SU-DHL-6 (cell line): ENCODE measurements around the gene ANKRD26.

Experiments used
- H2AFZ ChIP-seq: fragments of 200-600 bp; sonication (generic); 2 replicates; pipeline ENCODE4 v1.6.1; 2014; ENCODE audit warnings: low read depth, mild to moderate bottlenecking, moderate library complexity, mixed read lengths, antibody characterized with exemption, low read length; ENCODE audit not compliant: severe bottlenecking
- H3F3A ChIP-seq: fragments of 200-600 bp; shearing (Covaris generic); 2 replicates; pipeline ENCODE4 v1.6.0; 2016; ENCODE audit warnings: antibody characterized with exemption, mild to moderate bottlenecking; ENCODE audit not compliant: insufficient read depth
- H3K27ac ChIP-seq: fragments of 200-600 bp; sonication (generic); 2 replicates; pipeline ENCODE4 v1.5.1; 2016; ENCODE audit warnings: low read depth, mild to moderate bottlenecking, low read length, moderate library complexity, mixed read lengths
- H3K27me3 ChIP-seq: fragments of 200-600 bp; sonication (generic), shearing (Covaris generic); 2 replicates; pipeline ENCODE4 v1.6.0; 2014; ENCODE audit warnings: mild to moderate bottlenecking, low read length
- H3K36me3 ChIP-seq: fragments of 200-600 bp; sonication (generic); 2 replicates; pipeline ENCODE4 v1.6.1; 2014; ENCODE audit warnings: mild to moderate bottlenecking, low read length, mixed read lengths
- H3K4me2 ChIP-seq: fragments of 300-600, 200-600 bp; shearing (Covaris generic), sonication (generic); 2 replicates; pipeline ENCODE4 v1.6.0; 2014; ENCODE audit warnings: low read length, low read depth, mild to moderate bottlenecking; ENCODE audit not compliant: poor library complexity, severe bottlenecking
- H3K4me3 ChIP-seq: fragments of 200-600 bp; sonication (generic); 2 replicates; pipeline ENCODE4 v1.5.1; 2014; ENCODE audit warnings: antibody characterized with exemption, low read length, mild to moderate bottlenecking, mixed read lengths; ENCODE audit not compliant: insufficient read depth, poor library complexity, severe bottlenecking
- H3K79me2 ChIP-seq: fragments of 200-600 bp; sonication (generic); 2 replicates; pipeline ENCODE4 v1.6.1; 2014; ENCODE audit warnings: mild to moderate bottlenecking, low read length, moderate library complexity; ENCODE audit not compliant: insufficient read depth
- H3K9ac ChIP-seq: fragments of 200-600 bp; sonication (generic); 2 replicates; pipeline ENCODE4 v1.7.0; 2014; ENCODE audit warnings: mild to moderate bottlenecking, low read length
- H3K9me2 ChIP-seq: fragments of 200-600 bp; sonication (generic); replicated peaks from 2 replicates; pipeline ENCODE4 v1.6.1; 2014; ENCODE audit warnings: low read length; ENCODE audit not compliant: insufficient read depth
- H3K9me3 ChIP-seq: fragments of 200-600 bp; sonication (generic); 2 replicates; pipeline ENCODE4 v1.6.1; 2014; ENCODE audit warnings: low read length, mixed read lengths; ENCODE audit not compliant: insufficient read depth
- H4K20me1 ChIP-seq: fragments of 200-600 bp; sonication (generic); 2 replicates; pipeline ENCODE4 v1.6.1; 2014; ENCODE audit warnings: low read depth, mild to moderate bottlenecking, antibody characterized with exemption, low read length, moderate library complexity, mixed read lengths
- CTCF ChIP-seq: fragments of 200-600 bp; sonication (generic); IDR thresholded peaks from one replicate; pipeline ENCODE4 v1.5.1; 2017; ENCODE audit warnings: antibody characterized with exemption, mild to moderate bottlenecking, low read length, moderate library complexity; ENCODE audit not compliant: insufficient read depth, poor library complexity, severe bottlenecking
- EZH2phosphoT487 ChIP-seq: fragments of 200-600 bp; sonication (generic), shearing (Covaris generic); conservative IDR thresholded peaks from 2 replicates; pipeline ENCODE4 v1.6.1; 2018; ENCODE audit warnings: mild to moderate bottlenecking, antibody characterized with exemption, low read length, moderate library complexity, mixed read lengths

Gene ANKRD26

GRCh38 chr10:26983156-26983555 is 117.1 kb downstream of the ANKRD26 start:
- no peaks in the 10 kb centered on the region for H3K79me2 ChIP-seq
- no peaks in the 10 kb centered on the region for H3K36me3 ChIP-seq
- H2AFZ ChIP-seq, result no peak overlapping the region
- no peaks in the 10 kb centered on the region for H3K9me3 ChIP-seq
- no peaks in the 10 kb centered on the region for H3K9me2 ChIP-seq
- no peak overlapping the region for H3K4me3 ChIP-seq
- no peaks in the 10 kb centered on the region for H3F3A ChIP-seq
- TF ChIP-seq EZH2phosphoT487 (no peak), CTCF (no peak)
- H3K27me3 ChIP-seq, result no peaks in the 10 kb centered on the region
- H4K20me1 ChIP-seq, result no peaks in the 10 kb centered on the region
- no peak overlapping the region for H3K27ac ChIP-seq
- H3K9ac ChIP-seq, result no peak overlapping the region
- H3K4me2 ChIP-seq, result no peak overlapping the region

GRCh38 chr10:26982058-26982457 is 118.2 kb downstream of the ANKRD26 start:
- no peak overlapping the region for H3K9ac ChIP-seq
- H3K36me3 ChIP-seq, result no peaks in the 10 kb centered on the region
- H3K4me2 ChIP-seq, result no peak overlapping the region
- no peaks in the 10 kb centered on the region for H3K79me2 ChIP-seq
- no peaks in the 10 kb centered on the region for H3K27me3 ChIP-seq
- no peaks in the 10 kb centered on the region for H3K9me2 ChIP-seq
- H4K20me1 ChIP-seq, result no peaks in the 10 kb centered on the region
- H3F3A ChIP-seq, result no peaks in the 10 kb centered on the region
- H3K9me3 ChIP-seq, result no peaks in the 10 kb centered on the region
- H2AFZ ChIP-seq, result no peak overlapping the region
- no peak overlapping the region for H3K4me3 ChIP-seq
- H3K27ac ChIP-seq, result no peak overlapping the region
- TF ChIP-seq EZH2phosphoT487, result no peak
- no peak for TF ChIP-seq CTCF

GRCh38 chr10:26981232-26981824 is 119.0 kb downstream of the ANKRD26 start:
- no peaks in the 10 kb centered on the region for H3F3A ChIP-seq

More at GRCh38 chr10:26981232-26981824, 119.0 kb downstream of the ANKRD26 start:
- no peak overlapping the region for H3K9ac ChIP-seq
- H3K4me3 ChIP-seq, result no peak overlapping the region
- H4K20me1 ChIP-seq, result no peaks in the 10 kb centered on the region
- H3K36me3 ChIP-seq, result no peaks in the 10 kb centered on the region
- no peak overlapping the region for H3K4me2 ChIP-seq
- H2AFZ ChIP-seq, result no peak overlapping the region
- H3K9me3 ChIP-seq, result no peaks in the 10 kb centered on the region
- H3K79me2 ChIP-seq, result no peaks in the 10 kb centered on the region
- TF ChIP-seq EZH2phosphoT487 (no peak), CTCF (no peak)
- H3K9me2 ChIP-seq, result no peaks in the 10 kb centered on the region
- no peaks in the 10 kb centered on the region for H3K27me3 ChIP-seq
- H3K27ac ChIP-seq, result no peak overlapping the region
